GM21515 (cell line): ENCODE measurements around the gene HABP4.
"Not testable (repeated sequence)": the region's sequence is repeated elsewhere in the genome, so short reads cannot be mapped to it uniquely, and the experiment has no call there.

Experiments
- ATAC-seq: cut with Tn5 transposase; IDR thresholded peaks from one replicate; pipeline ENCODE4 v1.9.1; 2021; ENCODE audit not compliant: unreplicated experiment

HABP4 gene

DNA sequence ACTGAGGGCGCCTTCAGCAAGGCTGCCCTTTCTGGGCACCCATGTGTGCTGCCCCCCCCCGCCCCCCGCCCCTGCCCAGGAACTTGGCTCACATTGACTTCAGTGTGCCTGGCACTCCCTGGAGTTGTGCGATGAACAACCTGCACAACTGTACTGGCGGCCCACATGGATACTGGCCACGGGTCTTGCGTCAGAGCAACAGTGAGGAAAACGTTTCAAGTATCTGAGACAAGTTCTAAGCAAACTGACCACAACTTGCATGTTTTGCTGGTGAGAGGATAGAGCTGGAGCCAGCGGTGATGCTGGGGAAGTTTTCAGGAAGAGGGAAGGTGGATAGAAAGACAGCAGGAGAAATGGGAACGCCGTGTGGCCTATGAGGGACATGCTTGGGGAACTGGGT lies 45.4 kb downstream of the HABP4 start:
- ATAC-seq = no peak

DNA sequence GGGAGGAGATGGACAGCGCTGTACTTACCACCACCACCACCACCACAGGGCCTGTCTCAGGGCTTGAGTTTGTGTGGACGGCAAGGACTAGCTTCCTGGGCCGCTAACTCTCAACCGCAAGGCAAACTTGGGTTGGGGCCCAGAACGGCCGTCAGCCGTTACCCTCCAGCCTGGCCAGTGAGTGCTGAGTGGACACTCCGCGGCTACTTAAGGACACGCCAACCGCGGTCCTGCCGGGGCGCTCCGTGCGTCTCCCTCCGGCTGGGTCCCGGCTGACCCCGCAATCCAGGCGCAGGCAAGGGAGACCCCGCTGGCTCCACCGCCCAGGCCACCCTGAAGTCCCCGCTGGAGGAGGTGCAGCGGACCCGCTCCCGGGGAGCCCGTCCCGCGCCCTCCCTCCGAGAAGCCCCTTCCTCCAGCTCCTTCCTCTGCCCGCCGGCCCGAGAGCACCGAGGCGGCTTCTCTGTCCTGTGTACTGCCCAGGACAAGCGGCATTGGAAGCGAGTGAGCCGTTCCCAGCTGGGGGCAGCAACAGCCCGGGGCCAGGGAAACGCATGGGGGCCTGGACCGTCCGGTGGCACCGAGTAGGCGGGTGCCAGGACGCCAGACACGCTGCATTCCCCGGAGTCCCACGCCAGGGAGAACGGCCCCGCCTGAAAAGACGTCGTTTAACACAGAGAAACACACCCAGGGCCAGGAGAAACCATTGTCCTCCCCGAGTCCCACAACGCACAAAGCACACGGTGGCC lies 46.6 kb downstream of the HABP4 start:
- no peak for ATAC-seq

DNA sequence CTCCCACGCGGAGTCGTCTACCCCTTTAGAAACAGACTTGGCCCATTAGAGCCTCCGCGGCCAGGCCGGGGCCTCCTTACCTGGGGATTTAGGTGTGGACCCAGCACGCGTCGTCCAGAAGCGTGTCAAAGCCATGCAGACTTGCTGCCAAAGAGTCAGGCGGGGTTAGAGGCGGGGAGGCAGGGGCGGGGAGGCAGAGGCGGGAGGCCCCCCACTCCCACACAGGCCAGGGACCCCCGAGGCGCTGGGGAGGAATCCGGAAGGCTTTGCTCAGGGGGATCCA lies 47.1 kb downstream of the HABP4 start:
- no peak for ATAC-seq

DNA sequence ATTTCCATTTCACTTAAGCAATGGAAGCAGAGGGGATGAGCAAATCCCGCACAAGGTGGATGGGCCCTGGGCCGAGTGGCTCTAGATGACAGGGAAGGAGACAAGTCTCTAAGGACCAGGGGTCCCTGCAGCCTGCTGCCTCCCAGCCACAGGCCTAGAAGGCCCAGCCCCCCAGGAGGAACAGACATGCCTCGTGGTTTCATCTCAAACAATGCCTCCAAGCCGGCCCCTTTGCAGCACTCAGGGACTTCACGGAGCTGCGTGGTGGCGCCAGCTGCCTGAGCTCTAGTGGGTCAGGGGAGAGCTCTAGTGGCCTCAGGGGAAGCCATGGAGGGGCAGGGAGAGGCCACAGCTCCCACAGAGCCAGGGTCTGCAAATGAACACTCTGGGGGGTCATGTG lies 48.8 kb downstream of the HABP4 start:
- ATAC-seq = no peak

DNA sequence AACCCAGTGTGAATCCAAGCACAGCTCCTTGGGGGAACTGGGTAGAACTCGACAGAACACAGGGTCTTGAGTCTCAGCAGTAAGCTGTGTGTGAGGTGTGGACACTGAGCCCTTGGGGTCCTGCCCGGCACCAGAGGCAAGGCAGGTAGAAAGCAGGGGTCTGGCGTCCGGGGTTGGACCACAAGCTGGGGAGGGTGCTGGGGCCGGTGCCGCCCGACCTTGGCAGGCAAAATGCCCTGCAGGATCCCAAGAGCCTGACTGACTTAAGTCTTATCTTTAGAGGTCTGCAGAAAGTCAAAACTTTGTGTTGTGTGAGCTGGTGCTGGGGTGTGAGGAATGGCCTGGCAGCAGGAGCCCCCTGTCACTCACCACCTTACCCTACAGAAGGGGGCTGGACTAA lies 49.3 kb downstream of the HABP4 start:
- ATAC-seq = no peak

DNA sequence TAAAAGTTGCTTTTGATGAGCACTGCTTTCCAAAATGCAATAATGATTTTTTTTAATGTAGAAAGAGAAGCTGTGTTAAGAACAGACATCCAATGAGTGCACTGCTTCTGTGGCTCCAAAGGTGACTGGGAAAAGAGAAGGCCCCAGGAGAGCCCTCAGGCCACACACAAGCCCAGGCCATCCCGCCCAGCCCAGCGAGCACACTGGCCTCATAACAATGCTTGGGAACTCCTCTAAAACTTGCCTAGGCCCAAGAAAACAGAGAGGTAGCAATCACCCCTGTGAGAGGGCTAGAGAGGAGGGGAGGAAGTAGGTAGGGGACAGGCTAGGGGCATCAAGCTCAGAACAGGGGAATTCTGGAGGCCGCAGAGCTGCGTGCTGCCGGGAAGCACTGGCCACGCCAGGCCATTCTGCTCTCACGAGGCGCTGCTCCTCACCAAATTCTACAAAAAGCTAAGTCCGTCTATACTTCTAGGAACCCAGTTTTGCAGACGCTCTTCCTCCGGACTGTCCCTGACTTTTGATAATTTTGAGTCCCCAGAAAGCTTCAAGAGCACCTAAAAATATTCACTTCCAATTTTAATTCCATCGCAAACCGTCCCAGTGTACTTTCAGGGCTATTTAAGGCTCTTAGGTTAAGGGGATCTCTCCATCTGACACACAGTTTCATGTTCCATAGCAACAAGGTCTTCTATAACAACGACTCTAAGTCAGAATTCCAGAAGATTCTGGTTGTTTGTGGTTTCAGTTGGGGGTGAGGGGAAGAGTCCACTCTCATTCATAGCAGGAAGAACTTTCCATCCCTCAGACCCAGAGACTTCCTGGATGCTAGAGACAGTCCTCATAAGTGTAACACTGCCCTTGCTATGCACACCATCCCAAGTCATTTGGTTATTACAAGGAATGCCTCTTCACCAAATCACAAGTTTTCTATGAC lies 51.0 kb downstream of the HABP4 start:
- no peak for ATAC-seq

DNA sequence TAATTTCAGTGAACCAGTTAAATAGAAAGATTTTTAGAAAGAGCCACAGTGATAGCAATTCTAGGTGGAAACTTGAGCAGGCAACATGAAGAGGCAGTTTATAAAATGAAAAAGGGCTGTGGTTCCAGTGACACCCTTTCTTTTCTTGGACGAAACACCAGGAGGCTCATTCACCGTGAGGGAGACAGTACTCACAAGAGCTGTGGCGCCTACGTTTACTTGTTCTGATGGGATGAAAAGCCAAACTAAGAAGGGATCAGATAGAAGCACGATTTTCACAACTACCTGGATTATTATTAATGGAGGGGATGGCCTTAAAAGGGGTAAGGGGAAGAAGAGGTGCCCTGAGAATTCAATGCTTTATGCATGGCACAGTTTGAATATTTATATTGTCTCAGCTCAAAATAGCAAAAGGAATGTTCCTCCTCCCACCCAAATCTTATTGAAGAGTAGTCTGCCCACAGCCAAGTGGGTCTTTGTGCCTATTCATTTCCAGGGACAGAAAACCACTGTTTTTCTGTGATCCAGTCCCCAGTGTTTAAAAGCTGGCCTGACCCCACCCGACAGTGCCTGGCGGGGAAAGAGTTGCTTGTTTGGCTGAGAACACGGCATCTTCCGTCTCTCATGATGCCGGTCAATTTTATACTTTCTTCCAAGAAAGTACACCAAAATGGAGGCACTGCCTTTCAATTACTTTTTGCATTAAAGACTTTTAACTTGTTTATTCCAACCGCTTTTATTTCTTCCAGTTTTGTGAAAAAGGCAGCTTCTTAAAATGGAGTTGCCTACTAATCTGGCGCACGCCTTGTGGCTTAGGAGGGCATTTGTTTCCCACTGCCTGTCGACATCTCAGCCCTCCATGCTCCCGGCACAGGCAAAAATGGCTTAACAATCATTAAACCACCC lies 51.9 kb downstream of the HABP4 start:
- no peak for ATAC-seq

DNA sequence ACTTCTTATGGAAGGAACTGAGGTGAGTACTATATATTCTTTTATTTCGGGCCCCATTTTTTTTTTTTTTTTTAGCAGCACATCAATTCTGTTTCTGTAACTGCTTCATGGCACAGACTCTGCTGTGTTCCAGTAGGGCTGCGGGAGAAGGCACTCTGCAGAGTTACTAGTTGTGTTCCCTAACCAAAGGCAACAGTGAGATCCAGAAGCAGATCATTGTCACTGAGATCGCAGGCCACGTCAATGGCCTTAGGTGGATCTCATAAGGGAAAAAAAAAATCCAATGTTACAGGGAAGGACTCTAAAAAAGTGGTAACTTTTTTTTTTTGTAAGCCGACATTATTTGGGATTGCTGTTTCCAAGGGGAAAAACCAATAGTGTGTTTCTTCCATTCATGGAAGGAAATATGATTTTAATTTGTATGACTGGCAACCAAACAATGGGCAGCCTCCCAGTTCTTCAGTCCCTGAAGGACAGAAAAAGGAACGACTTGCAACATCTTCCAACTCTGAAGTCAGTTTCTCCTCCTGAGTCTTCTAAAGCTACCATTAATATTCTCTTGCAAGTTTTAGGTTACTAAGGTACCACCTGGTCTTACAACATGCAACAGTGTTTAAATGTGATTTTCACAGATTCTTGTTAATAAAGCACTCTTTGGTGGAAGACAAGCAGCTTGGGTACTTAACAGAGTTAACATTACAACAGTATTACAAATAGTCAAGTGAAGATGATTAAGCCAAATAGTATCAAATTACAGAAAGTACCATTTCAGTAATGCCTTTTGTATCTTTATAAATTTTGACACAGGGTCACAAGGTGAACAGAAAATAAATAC lies 52.8 kb downstream of the HABP4 start:
- ATAC-seq = no peak

DNA sequence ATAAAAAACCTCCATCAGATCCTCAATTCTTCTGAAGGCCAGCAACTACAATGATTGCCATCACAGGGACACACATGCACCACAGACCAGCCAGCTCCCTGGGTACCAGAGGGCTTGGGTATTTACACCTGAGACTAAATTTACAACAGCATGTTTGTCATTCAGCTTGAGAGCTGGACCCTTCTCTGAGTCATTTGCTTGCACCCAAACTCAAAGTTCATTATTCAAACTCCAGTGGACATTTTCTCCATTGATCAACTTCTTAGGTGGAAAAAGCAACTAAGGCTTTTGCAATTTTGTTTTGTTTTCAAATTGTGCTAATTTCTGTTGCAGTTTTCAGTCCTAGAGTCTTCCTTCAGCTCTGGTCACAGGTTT lies 53.4 kb downstream of the HABP4 start:
- ATAC-seq = not testable (repeated sequence)

DNA sequence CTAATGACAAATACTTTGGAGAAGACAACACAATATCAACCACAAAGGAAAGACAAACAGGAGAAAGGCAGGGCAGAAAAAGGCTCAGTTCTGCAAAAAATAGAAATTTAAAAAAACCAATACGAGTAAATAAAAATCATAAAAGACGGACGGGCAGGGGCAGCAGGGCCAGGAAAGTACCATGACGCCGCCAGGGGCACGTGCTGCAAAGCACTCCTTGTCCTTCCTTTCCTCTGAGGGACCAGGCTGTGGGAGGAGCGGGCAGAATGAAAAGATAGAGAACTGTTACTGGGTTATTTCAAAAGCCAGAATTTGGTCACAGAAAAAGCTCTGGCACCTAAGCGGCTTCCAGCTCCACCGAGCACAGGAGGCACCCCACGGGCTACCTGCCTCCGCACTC lies 53.9 kb downstream of the HABP4 start:
- no peak for ATAC-seq

DNA sequence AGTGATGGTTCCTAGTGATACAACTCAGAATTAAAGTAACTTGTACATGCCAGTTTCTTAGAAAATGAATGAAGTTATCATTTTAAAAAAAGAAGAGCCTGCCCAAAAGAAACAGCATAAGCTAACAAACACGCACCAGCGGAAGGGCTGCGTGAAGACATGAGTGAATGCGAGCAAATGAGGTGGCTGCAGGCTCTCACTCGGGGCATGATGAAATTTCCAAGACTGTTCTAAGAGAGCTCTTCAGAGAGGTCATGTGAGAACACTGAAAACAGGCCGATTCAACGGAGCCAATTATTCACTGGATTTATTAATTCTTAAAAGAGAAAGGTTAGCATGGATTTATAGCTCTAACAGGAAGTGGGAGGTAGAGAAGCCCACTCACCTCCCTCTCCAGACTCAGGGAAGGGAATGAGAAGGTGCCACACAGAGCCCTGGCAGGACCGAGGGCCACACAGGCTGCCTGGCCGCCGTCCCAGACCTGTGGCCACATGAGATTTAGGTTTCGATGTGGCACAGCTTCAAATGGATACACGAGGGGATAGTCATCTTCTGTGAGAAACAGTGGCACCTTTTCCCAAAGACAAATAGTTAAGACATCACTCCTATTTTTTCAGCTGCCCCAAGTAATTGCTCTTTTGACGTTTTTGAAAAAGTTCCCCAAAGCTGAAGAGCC lies 55.5 kb downstream of the HABP4 start:
- no peak for ATAC-seq

DNA sequence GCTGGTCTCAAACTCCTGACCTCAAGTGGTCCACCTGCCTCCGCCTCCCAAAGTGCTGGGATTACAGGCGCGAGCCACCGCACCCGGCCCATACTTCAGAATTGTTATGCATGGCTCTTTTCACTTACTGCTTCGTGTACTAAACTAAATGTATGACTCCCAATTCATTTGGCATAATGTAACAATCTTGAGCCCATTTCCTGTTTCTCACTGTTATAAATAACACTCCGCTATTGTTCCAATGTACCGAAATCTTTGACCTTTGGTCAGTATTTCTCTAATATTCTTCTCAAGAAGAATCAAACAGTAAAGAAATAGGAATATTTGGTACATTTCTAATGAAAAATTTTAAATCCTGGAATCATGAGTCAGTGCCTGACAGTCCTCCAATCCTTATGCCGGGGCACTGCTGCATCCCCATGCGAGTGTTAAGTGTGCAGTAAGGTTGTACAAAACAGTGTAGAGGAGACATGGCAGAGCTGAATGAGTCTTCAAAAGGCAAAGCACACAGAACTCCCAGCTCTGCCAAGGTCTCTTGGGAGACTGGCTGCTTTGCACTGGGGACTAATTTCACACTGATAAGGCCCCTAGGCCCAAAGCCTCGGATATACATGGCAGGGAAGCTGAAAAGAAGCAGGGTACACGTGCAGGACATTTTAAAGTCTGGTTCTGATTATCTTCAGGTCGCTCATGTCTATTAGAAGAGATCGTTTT lies 58.4 kb downstream of the HABP4 start:
- no peak for ATAC-seq

DNA sequence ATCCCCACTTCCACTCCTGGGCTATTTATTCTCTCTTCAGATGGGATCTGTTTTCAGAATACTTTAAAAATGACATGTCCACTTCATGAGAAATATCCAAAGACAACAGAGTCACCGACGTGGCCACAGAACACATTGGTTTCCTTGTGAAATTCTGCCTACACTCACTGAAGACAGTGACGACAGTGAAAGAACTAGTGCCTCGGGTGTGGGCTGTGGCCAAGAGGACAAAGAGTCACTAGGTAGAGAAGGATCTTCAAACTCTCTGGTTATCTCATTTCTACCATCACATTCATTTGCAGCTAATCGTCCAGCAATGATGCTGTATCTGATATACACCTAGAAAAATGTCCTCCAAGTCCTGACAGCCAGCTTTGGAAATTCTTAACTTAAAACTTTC lies 59.1 kb downstream of the HABP4 start:
- ATAC-seq = no peak

DNA sequence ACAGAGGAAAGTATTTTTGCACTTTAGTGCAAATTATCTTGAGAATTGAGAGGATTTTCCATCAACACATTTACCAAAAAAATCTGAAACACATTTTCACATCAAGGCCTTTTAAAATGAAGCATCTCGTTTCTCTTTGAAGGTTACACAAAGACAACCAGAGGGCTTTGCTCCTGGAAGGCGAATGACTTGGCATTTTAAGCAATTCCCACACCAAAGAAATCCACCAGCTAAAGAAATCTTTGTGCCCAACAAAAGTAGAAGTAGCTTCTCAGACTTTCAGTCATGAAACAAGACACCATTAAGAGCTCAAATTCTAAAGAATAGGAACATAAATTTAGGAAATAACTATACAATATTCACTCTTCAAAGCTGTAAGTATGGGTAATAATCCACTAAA lies 59.9 kb downstream of the HABP4 start:
- no peak for ATAC-seq

DNA sequence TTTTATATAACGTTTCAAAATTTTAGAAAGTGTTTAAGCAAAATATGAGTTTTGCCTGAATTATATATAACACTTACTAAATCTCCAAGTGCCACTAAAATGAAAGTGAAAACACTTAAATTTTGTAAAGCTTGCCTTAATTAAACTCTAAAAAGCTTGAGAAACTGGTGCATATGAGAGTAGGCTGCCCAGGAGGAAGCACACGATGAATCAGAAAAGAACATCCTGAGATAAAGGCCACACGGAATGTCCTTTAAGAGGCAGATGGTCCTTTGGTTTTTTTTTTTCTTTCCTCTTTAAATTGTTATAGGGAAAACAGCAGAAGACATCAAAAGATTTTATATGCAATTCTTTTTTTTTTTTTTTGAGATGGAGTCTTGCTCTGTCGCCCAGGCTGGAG lies 60.3 kb downstream of the HABP4 start:
- no peak for ATAC-seq

DNA sequence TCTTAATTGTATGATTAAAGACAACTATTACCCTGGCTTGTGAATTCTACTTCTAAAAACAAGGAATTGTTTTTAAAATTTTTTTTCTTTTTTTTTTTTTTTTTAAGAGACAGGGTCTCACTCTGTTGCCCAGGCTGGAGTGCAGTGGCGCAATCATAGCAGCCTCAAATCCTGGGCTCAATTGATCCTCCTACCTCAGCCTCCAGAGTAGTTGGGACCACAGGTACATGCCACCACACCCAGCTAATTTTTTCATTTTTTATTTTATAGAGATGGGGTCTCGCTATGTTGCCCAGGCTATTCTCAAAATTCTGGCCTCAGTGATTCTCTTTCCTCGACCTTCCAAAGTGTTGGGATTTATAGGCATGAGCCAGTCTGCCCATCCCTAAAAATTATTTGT lies 62.3 kb downstream of the HABP4 start:
- no peak for ATAC-seq

DNA sequence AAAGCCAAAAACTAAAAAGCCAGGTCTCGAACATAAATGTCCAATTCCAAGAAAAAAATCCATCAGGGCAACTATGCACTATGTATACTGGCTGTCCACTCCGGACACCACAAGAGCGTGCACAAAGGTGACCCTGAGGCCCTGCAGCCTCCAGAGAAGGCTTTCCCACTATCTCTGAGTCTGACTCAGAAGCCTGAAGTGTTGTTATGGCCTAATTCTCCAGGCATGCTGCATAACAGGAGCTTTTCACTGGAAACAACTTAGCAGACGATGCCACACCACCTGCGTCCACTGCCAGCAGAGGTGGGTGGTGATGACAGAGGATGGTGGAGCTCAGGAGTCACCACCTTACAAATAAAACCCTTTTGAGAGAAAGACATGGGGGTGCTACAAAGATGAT lies 63.7 kb downstream of the HABP4 start:
- no peak for ATAC-seq

DNA sequence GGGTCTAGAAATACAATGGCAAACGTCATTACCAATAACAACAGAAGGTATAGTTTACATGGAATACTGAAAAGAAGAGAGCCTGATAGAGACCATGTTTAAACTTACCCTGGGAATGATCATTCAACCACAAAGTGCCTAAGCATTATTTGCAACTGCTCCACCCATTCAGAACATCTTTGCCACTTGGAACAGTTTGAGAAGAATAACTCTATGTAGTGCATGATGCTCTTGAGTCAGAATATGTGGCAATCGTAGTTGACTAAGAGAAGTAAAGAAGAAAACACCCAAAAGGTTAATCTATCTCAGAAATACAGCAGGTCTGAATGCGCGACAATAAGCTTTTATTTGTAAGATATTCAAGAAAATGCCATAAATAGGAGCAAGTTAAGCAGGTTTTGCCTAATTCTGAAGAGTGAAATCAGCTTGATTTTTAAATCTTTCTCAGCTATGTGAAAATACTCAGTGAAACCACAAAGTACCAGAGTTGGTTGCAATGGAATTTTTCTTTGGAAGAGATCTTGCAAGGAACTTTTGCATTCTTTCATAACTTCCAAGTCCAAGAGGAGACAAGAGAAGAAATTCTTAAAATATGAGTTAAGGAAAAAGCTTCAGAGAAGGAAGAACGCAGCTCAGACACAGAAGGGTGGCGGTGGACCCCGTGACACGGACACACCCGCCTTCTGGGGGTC lies 64.3 kb downstream of the HABP4 start:
- ATAC-seq = no peak

DNA sequence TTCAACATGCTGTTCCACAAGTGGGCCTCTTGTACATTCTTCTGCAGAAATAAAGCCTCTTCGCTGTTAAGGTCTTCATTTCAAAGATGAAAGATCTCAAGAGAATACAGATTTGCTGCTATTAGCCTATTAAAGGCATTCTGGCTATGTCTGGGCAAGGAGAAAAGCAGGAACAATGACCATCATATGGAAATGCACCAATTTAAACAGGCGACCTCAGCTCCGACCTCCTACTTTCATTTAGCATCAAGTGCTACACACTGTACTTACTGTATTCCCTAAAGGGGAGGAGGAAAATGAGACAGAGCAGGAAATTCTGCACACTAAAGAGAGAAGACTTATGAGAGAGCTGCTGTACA lies 64.8 kb downstream of the HABP4 start:
- no peak for ATAC-seq
